Astrocyte of the hippocampus (primary cell): ENCODE measurements around the gene CASZ1.

ENCODE experiments used
- DNase-seq: peaks from one replicate; pipeline ENCODE4 v3.0.0; 2011; ENCODE audit warnings: low read depth, low spot score

CASZ1 gene

DNA sequence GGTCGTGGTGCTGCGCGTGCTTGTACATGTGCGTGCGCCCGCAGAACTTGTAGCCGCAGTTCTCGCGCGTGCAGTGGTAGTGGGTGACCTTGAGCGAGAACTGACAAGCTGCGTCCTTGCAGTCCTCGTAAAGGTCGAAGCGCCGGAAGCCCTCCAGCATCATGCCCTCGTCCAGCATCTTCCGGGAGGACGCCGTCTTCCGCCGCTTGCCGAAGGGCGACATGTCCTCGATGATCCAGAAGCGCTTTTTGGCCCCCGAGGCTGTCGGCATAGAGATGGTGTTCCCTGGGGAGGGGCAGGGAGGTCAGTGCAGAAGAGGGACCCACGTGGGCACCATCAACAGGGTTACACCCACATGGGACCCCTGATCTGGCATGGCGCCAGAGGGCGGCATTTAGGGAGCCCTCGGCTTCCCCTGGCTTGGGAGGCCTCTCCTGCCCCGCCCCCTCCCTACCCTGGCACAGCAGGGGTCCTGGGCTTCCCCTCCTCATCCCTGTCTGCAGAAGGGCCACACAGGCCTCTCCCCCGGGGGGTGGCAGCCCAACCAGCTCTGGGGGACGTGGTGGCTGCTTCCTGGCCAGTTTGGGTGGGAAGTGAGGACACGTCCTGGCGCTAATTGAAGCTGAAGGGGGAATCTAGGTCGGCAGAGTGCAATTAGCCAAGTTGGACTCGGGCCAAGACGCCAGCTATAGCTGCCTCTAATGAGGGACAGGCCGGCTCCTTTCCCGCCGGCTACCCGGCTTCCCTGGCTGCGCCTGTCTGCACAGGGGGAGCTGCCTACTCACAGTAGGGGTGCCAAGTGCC is 156.5 kb downstream of the CASZ1 start:
- peak; percentile 48 for DNase-seq

DNA sequence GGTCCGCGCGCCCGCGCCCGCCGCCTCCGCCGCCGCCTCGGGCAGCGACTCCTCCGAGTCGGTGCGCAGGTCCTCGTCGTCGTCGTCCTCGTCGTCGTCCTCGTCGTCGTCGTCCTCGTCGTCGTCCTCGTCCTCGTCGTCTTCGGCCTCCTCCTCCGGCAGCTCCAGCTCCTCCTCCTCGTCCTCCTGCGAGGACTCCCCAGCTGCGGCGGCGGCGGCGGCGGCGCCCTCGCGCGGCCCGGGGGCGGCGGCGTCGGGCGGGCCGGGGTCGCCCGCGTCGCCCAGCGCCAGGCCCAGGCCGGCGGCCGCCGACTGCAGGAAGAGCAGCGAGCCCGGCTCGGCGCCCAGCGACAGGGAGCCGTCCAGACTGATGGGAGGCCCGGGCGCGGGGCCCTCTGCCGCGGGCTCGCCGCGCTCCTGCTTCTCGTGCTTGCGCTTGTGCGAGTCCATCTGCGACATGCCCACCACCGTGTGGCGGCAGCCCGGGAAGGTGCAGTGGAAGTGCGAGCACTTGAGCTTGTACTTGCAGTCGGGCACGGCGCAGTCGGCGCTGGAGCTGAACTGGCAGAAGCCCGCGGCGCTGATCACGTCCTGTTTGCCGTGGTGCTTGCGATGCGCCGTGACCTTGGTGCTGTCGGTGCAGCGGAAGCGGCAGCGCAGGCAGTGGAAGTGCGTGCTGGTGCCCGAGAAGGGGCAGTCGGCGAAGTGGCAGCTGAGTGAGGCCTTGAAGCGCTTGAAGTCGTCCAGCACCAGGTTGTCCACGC is 157.3 kb downstream of the CASZ1 start:
- peak; percentile 44 for DNase-seq

DNA sequence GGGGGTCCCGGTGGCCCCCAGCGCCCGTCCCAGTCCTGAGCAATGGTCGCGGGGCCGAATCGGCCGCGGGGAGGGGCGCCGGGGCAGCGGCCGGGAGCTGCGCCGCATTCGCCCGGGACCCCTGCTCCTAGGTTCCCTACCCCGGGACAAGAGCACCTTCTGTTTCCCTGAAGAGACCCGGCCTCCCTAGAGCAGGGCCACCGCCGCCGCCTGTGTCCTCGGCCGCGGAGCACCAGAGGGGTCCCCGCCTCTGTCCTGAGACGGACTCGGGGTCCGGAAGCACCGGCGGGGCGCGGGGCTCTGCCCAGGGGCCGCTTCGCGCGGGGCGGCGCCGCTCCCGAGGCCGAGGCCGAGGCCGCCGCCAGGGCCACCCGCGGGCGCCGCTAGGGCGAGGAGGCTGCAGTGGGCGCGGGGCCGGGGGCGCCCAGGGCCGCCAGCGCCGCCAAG is 157.9 kb downstream of the CASZ1 start:
- DNase-seq: peak; percentile 32

DNA sequence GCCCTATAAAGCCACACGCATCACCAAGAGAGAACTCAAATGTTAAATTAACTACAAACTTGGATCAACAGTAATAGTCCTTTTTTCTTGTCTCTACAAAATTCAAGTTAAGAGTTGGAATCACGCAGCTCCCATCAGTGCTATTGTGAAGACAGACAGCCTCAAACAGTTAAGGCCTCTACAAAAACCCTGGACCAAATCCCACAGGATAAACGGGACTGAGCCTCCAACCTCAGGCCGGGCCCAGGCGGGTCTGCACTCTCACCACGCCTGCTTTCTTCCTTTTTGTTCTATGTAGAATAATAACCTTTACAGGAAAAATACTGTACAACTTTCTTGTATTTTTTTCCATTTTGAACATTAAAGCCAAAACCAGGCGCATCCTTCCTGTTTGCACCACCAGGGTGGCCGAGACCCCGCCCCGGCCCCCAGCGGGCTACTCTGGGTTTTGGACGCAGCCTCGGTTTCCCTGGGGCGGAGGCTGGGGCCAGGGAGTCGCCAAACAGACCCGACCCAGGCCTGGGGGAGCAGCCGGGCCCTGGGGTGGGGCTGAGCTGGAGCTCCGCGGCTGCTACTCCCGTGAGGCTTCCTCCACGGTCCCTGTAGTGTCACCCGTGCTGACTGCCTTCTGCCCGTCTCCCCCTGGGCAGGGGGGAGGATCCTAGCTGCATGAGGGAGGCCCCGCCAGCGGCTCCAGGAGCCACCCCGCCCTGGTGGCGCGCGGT is 158.4 kb downstream of the CASZ1 start:
- DNase-seq: no peak

DNA sequence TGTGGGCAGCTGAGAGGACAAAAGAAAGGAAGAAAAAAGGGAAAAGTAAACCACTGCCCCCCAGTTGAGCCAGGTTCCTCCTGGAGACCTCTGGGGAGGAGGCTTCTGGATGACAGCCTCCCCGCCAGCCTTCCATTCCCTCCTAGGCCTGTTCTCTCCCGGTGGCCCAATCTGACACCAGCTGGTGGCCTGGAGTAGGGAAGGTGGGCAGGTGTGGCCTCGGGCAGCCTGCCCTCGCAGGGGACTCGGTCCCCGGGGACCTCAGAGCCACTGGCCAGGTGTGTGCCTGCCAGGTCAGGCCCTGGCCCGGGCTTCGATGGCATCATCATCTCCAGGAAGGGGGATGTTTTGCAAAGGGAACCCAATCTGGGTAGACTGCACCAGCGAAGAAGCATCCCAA is 159.0 kb downstream of the CASZ1 start:
- no peak for DNase-seq

DNA sequence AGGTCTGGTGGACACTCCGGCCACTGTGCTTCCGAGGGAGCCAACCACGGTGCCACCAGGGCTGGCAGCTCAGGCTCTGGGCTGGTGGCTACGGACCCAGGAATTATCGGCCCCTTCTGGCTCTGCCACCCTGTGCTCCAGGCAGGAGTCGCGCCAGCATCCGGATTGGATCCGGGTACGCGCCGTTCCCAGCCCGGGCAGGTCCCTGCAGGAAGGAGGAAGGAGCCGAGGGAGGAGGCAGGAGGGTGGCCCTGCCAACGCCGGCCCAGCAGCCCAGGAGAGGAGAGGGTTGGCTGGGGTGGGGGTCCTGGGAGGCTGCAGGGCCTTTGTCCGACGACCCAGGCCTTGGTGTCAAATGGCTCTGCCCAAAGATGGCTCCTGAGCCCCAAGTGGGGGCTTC is 160.5 kb downstream of the CASZ1 start:
- DNase-seq: no peak

DNA sequence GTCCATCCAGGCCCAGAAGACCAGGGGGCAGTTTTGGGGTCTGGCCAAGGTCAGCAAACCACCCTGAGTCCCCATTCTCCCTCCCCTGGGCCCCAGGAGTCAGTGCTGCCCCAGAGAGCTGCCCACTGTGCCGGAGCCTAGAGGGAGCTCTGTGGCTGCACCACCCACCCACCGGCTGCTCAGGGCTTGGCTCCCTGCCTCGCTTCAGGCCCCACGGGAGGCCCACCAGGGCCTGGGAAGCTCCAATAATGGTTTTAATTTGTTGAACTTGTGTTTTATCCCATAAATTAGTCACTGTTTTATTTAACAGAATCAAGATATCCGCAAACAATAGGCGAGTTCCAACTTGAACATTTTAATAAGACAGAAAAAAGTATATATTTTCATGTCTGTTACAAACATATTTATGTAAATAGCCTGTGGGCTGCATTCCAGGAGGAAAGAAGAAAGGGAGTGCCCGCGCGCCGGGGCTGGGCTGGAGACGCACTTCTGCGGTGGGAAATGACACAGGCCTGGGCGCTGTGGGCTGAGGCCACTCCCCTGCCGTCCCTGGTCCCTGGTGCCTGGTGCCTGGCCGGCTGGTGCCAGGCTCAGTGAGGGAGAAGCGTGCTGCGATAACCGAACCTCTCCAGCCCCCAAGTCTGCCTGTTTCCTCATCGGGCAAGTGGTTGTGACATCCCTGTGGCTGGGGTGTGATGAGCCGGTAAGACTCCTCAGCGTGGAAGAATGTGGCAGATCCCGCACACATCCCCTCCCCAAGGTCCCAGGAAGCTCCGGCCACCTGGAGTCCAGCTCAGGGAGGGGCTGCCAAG is 161.2 kb downstream of the CASZ1 start:
- peak; percentile 60 for DNase-seq

DNA sequence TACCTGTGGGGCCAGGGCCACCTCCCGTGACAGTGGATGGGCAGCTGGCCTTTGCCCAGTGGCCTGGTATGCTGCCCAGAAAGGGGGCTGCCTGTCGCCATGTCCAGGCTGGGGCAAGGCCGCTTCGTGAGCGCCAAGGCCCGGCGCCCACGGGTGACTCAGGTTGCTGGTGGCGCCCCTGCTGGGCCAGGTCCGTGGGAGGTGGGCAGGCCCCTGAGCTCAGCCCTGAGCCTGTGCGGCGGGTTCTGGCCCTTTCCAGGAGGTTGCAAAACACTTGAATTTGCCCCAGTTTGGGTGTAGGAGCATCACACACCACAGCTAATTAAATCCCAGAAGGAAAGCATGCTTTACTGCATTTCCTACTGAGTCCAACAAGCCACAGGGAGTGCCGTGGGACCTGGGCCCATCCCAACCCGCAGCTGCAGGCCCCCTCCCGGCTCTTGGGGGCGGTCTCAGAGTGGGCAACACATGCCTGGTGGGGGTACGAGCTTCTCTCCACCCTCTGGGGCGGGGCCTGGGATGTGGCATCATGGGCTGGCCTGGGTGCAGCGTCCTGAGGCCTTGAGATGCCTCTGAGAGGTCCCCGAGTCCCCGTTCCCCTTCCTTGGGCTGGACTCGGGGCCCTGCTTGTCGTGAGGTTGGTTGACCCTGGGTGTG is 161.9 kb downstream of the CASZ1 start:
- DNase-seq: peak; percentile 32

DNA sequence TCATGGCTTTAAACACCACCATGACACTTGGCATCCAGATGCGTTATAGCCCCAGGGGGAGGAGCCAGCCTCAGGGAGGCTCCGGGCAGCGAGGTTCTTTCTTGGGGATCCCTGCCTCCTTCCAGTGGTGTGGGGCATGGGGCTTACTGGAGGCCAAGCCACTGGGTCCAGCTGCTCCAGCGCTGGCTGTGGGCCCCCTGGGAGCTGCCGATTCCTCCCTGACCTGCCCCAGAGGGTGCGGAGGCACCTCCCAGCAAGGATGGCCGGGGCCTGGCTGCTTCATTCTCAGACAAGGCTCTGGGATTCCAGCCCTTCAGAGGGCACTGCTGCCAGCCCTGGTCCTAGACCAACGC is 162.4 kb downstream of the CASZ1 start:
- no peak for DNase-seq

DNA sequence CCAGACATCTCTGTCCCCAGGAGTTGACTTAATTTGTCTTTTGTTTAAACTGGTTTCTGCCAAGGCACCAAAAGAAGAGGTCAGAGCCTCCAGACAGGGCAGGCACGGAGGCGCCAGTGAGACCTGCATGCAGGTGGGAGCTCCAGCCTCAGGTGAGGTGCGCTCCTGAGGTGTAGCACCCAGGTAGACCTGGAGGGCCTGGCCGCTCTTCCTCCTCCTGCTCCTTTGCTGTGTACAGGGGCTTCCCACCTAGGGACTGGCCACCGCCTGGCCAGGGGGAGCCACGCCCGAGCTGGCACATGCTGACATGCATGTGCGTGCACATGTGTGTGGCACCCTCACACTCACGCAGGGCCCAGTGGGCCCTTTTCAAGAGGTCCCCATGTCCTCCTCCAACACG is 163.0 kb downstream of the CASZ1 start:
- no peak for DNase-seq

DNA sequence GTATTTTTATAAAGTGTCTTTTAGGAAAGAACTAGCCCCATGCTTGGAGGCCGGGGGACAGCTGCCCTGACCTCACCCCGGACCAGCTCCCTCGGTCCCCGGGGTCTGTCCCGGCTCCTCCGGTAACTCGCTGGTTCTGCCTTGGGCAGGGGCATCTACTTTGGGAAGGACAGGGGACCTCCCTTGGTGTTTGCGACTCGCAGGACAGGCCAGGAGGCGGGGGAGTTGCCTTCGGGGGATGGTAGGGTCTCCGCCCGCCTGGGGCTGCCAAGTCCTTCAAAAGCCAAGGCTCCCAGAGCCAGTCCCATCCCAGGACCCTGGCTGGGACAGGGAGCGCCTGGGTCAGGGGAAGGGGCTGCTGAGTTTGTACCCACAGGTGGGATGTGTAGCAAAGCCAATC is 163.8 kb downstream of the CASZ1 start:
- no peak for DNase-seq

DNA sequence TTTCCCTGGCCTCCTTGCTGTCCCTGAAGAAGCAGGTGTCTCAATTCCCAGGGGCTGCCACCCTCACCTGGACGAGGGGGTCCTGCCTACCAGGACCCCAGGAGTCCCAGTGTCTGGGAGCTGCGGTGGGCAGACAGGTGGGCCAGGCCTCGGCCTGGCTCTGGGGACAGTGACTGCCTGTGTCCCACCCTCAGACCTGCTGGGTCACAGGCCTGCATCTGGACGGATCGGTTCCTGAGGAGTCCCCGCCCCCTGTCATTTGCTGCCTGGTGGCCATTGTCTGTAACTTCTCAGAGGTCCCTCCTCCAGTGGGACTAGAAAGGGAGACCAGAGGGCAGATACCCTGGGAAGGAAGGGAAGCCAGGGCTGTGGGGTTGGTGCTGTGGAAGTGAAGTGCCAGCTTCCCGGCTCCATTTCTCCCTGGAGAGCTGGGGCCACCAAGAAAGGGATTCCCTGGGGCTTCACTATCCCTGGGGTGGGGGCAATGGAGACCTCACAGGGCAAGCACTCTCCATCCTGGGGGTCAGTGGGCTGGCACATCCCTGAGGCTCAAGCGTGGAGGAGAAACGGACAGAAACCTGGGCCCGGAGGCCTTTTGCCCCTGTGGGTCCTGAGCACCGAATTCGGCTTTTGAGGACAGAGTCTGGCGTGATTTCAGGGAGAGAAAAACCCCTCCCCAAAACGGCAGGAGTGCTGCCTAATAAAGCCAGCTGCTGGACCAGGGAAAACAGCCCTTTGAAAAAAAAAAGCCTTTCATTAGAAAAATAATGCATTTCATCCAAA is 164.4 kb downstream of the CASZ1 start:
- DNase-seq: no peak

DNA sequence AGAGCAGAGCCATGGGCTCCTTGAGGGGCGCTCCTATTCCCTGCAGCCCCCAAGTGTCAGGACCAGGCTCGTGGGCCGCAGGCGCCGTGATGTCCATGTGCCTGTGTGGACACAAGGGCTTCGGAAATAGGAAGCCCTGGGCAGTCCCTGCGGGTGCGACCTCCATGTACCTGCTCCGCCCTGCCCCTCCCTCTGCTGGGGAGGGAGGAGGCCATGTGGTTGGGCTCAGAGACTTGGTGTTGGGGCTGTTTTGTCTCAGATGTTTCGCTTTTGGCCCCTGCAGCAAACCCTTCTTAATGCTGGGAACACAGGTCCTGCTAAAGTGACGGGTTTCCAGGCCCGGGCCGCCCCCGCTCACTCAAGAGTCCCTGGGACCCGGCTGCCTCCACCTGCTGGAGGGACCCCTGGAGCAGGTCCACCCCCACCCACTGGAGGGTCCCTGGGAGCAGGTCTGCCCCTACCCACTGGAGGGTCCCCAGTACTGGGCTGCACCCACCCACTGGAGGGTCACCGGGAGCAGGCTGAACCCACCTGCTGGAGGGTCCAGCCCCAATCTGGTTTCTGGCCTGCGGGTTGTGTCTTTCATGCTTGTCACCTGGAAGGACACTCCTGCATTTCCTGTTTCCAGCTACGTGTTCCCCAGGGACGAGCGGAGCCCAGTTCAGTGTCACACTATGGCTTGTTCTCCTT is 165.2 kb downstream of the CASZ1 start:
- no peak for DNase-seq

DNA sequence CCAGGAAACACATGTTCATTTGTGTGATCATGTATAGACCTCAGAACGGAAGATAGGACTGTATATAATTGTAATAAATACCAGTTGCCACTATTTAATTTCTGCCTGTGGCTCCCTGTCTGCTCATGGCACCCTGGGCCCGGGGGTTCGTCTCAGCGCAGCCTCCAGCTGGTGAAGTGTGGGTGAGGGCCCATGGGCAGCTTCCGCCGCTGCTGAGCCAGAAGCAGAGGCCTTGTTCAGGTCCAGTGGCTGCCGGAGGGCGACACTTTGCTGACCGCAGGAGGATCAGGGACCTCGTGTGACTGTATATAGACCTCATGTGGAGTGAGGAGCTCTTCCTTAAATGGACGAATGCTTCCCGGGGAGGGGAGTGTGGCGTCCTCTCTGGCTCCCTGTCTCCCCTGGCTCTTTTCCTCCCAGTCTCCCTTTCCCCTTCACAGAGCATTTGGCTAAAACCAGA is 165.8 kb downstream of the CASZ1 start:
- DNase-seq: no peak

DNA sequence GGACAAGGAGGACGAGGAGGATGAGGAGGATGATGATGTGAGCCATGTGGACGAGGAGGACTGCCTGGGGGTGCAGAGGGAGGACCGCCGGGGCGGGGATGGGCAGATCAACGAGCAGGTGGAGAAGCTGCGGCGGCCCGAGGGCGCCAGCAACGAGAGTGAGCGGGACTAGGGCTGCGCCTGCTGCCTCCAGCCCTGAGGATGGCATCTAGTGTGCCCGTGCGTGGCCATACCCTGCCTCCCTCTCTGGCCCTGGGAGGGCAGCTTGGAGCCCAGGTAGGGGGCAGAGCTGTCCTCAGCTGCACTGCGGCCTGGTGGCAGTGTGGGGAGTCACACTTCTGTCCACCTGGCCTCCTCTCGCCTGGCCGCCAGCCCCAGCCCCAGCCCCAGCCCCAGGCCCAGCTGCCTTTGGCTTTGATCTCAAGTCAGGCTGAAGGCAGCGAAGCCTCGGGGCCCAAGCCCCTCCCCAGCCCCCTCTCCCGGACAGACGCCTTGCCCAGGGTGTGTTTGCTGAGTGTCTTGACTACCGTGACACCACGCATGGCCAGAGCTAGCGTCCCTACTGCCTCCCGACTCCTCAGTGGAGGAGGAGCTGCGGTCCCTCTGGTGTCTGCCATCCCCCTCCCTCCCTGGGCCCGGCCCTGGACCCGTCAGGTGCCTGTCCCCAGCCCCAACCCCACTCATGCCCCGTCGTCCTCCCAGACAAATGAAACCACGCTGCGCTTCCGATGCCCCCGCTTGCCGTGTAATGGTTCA is 166.5 kb downstream of the CASZ1 start:
- DNase-seq: no peak

DNA sequence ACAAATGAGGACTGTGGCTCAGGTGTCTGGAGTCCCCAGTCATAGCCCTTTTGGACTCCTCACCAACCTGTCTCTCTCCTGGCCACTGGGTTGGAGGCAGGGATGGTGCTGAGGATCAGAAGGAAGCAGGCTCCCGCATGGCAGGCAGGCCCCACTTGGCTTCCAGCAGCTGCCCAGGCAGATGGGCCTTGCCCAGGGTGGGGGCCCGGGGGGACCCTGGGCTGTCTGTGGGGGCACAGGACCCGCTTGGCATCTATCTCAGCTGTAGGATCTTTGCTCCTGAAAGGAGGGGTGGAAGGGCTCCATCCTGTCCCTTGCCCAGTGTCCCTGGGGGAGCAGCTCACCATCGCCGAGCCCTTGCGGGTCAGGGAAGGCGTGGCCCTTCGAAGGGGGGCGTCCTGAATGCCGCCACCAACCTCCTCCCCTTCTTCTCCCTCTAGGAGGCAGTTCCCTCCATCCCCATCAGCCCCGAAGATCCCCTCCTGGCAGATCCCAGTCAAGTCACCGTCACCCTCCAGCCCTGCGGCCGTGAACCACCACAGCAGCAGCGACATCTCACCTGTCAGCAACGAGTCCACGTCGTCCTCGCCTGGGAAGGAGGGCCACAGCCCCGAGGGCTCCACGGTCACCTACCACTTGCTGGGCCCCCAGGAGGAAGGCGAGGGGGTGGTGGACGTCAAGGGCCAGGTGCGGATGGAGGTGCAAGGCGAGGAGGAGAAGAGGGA is 167.2 kb downstream of the CASZ1 start:
- DNase-seq: no peak

DNA sequence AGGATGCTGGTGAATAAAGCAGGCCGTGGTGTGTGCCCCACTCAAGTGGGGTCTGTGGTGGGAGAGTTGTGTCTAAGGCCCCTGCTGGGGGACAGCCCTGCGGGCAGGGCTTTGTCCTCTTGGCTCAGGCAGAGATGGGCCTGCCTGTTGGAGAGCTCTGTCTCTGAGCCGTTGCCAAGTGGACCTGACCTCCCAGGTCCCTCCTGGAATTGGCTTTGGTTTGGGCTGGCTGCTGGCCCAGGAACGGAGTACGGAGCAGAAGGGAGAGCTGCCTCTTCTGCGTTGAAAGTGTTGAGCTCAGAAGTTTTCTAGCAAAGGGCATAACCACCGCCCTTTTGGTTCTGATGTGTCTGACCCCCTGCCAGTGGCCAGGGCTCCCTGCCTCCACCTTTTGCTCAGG is 167.8 kb downstream of the CASZ1 start:
- DNase-seq: peak; percentile 75

DNA sequence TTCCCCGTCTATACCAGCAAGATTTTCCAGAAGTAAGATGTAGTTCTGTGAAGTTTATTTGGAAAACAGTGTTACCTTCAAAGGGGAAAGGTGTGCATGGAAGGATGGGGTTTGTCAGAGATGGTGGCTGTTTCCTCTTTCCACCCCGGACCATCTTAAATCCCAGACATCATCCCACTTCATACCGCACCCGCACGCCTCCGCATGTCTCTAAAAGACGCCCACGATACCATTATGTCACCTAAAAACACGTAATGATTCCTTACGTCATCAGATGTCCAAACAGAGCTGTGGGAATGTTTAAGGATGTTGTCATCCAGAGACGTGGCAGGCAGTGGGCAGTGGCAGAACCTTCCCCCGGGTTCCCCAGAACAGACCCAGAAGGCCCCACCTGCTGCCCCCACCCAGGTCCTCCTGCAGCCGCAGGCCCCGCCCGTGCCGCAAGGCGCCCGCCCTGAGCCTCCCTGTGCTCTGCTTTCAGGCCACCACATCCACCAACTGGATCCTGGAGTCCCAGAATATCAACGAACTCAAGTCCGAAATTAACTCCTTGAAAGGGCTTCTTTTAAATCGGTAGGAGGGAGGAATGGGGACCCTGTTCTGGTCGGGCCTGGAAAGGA is 169.5 kb downstream of the CASZ1 start:
- no peak for DNase-seq
